Measurements from ENCODE around the gene DRC7.
"Not testable (repeated sequence)": the region's sequence is repeated elsewhere in the genome, so short reads cannot be mapped to it uniquely, and the experiment has no call there.

The DRC7 gene

DNA sequence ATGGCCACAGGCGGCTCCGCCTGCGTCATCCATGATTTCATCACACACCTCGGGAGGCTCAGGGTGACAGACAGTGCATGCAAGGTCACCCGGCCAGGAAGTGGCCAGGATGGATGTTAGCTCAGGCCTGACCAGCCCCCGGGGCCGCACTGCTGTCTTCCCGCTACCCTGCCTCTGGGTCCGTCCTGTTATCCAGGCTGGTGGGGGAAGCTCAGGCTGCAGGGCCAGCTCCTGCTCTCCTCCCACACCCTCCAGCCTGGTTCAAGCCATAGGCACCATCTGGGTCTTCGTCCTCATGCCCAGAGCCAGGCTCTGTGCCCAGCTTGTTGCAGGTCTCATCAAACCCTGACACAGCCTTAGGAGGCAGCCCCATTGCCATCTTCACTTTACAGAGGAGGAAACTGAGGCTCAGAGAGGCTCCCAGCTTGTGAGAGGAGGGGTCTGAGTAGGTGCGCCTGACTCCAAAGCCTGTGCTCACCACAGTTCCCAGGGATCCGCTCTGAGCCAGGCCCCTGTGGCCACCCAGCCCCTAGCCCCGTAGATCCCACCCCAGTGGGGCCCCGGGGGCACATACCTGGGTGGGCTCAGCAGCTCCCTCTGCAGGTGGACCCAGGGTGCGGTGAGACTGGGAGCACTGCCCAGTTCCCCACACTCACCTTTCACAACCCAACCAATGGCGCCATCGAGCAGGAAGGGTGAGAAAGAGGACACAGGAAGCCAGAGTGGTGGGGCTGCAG lies 26.9 kb upstream of the DRC7 start:
- Mint-ChIP-seq H3K4me1 (peaks cover 14% of the 10 kb centered on the region), H3K27ac (peak overlapping the region; percentile 58), H3K36me3 (peaks cover 30% of the 10 kb centered on the region), H3K9me3 (no peaks in the 10 kb centered on the region), H3K4me3 (no peak overlapping the region)
- ATAC-seq (peak; percentile 47), DNase-seq (ENCODE audit: low spot score in 2 of 2) (no peak)

DNA sequence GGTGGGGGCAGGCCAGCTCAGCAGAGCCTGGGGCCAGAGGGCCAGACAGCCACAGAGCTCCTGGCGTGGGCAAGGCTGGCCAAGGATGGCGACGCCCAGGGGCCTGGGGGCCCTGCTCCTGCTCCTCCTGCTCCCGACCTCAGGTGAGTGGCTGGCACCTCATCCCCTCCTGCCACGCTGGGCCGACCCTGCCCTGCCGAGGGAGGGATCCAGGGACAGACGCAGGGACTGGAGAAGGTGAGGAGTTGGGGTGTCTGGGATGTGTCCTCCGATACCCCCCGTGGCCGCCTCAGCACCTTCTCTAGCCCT lies 26.4 kb upstream of the DRC7 start, which contains the start of gene ADGRG3:
Gene ADGRG3, plus strand, starts transcription at position 44 of the 309 bp plus-strand sequence. Its CDS starts 42 bp downstream, at position 86.
- no peaks in the 10 kb centered on the region for H3K9me3 Mint-ChIP-seq
- H3K4me1 Mint-ChIP-seq = peaks cover 14% of the 10 kb centered on the region
- H3K36me3 Mint-ChIP-seq = peaks cover 25% of the 10 kb centered on the region
- H3K27ac Mint-ChIP-seq = peak within 1 kb of the TSS; percentile 66
- H3K4me3 Mint-ChIP-seq = no peak within 1 kb of the TSS
- ATAC-seq (peak; percentile 4), DNase-seq (ENCODE audit: low spot score in 2 of 2) (no peak)

DNA sequence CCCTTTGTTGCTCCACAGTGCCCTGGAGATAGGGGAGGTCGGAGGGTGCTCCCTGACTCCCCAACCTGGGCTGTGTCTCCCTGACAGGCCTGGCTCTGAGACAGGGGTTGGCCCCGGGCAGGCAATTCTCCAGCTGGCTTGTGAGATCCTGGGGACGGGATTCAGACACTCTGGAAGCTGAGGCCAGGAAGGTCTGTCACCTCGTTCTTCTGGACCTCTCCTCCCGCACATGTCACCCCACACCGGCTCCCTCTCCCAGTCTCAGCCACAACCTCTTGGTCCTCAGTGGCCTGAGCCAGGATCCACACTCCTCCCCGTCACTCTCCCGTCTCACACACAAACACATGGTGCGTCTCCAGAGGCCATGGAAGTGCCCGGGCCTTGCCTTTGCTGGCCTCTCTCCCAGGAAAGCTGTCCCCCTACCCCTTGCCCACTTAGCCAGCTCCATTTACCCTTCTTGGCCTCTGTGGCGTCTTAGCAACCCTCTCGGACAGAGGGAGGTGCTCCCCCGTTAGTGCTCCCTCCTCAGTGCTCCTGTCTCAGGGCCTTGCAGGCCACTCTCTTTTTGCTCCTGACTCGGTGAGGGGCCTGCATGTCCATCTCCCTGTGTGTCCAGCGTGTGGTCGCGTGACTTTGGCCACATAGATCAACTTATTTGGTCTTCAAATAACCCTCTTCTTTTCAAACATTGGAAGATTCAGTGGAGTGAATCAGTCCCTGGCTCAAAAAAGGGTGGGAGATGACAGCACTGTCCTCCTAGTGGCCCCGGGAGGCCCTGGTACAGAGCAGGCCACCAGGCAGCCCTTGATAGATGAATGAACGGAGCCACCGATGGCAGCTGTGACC lies 25.8 kb upstream of the DRC7 start:
- Mint-ChIP-seq H3K36me3 (peaks cover 18% of the 10 kb centered on the region), H3K9me3 (no peaks in the 10 kb centered on the region), H3K4me1 (peaks cover 14% of the 10 kb centered on the region), H3K27ac (peak overlapping the region; percentile 66), H3K4me3 (no peak overlapping the region)
- DNase-seq (ENCODE audit: low spot score in 2 of 2) = no peak
- ATAC-seq = no peak

DNA sequence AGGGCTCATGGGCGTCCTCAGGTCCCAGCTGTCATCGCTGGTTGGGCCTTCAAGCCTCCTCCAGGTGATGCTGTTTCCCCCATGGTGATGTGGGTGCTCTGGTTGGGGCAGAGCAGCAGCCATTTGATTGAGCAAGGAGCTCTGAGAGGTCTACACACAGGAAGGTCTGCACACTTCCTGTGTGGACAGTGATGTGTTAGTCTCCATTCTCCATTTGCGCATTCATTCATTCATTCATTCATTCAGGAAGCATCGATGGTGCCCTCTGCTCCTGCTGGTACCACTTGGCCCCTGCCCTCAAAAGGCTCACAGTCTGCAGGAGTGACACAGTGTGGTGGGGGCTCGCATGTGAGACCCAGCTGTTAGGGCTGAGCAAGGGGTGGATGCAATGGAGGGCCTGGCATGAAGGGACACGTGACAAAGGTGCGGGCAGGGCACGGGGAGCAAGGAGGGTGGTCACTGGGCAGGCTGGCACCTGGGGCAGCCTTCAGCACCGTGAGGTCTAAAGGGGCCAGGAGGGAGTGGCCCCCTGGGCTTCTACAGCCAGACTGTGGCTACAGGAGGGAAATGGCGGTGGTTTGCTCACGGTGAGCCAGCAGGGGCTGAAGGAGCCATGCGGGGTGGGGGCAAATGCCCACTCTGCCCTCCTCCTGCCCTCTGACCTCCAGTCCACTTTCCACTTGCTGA lies 25.0 kb upstream of the DRC7 start:
- Mint-ChIP-seq H3K36me3 (peaks cover 11% of the 10 kb centered on the region), H3K9me3 (no peaks in the 10 kb centered on the region), H3K4me1 (peaks cover 14% of the 10 kb centered on the region), H3K4me3 (no peak overlapping the region), H3K27ac (peak overlapping the region; percentile 66)
- DNase-seq (ENCODE audit: low spot score in 2 of 2) (no peak), ATAC-seq (peak; percentile 5)

DNA sequence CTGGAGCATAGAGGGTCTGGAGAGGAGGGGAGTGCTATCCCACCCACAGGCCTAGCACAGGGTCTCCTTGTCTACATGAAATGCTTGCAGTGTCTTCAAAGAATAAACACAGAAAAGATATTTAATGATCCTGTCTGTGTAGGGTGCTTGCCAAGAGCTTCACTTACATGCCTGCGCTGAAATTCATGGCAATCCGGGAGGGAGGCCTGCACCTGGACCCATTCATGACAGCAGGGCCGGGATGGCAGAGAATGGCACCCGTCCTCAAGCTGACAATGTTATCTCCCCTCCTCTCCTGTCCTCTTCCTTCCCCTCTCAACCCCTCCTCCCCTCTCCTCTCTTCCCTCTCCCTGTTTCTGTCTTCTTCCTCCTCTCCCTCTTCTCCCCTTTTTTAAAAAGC lies 24.4 kb upstream of the DRC7 start:
- H3K36me3 Mint-ChIP-seq = peaks cover 6% of the 10 kb centered on the region
- no peaks in the 10 kb centered on the region for H3K9me3 Mint-ChIP-seq
- H3K27ac Mint-ChIP-seq = peak overlapping the region; percentile 66
- ATAC-seq = no peak
- H3K4me3 Mint-ChIP-seq = no peak overlapping the region
- H3K4me1 Mint-ChIP-seq = peaks cover 14% of the 10 kb centered on the region
- no peak for DNase-seq (ENCODE audit: low spot score in 2 of 2)

DNA sequence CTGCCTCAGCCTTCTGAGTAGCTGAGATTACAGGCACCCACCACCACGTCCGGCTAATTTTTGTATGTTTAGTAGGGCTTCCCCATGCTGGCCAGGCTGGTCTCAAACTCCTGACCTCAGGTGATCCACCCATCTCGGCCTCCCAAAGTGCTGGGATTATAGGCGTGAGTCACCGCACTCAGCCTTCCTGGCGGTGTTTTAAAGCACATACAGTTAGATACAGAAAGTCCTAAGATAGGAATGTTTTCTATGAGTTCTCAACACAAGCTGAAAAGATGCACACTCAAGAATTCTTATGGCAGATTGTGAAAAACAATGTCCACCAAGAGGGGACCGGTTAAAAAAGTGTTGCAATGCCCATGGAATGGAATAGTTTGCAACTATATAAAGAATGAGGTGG lies 23.2 kb upstream of the DRC7 start:
- H3K27ac Mint-ChIP-seq; DNase-seq (ENCODE audit: low spot score in 2 of 2); H3K4me3 Mint-ChIP-seq; H3K9me3 Mint-ChIP-seq; H3K36me3 Mint-ChIP-seq; ATAC-seq: not testable (repeated sequence)
- H3K4me1 Mint-ChIP-seq = peaks cover 14% of the 10 kb centered on the region

DNA sequence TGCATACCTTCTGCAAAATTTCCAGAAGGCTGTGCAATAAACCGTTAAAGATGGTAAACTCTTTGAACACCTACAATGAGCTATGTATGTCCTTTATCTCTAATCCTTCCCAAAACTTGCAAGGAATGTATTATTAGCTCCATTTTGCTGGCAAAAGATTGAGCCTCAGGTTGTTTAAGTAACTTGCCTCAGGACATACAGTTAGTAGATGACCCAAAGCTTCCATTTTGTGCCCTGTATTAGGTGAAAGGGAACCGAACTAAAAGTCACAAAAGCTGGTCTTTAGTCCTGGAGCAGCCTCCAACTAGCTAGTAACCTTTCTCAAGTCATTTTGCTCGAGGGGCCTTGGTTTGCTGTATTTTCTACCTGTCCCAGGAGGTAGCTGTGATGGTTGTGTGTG lies 22.2 kb upstream of the DRC7 start:
- DNase-seq (ENCODE audit: low spot score in 2 of 2) (no peak), ATAC-seq (no peak)
- H3K4me3 Mint-ChIP-seq = no peak overlapping the region
- no peak overlapping the region for H3K27ac Mint-ChIP-seq
- H3K9me3 Mint-ChIP-seq = no peaks in the 10 kb centered on the region
- H3K4me1 Mint-ChIP-seq = peaks cover 14% of the 10 kb centered on the region
- no peaks in the 10 kb centered on the region for H3K36me3 Mint-ChIP-seq

DNA sequence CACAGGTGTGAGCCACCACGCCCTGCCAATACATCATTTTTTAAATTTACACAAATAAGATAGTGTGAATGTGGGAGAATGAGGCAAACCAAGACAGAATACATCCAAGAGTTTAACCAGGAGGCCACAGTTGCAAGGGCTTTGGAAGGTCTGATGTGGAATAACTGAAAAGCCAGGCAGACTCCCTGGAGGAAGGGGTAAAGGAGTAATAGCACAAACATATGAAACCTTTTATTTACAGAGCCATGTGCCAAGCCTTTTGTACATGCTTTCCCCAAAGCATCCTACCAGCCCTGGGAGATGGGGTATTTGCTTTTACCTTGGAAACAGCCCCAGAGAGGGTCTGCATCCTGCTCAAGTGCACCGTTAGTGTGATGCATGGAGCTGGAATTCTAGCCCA lies 21.8 kb upstream of the DRC7 start:
- peaks cover 14% of the 10 kb centered on the region for H3K4me1 Mint-ChIP-seq
- ATAC-seq (no peak), DNase-seq (ENCODE audit: low spot score in 2 of 2) (no peak)
- H3K4me3 Mint-ChIP-seq = no peak overlapping the region
- no peak overlapping the region for H3K27ac Mint-ChIP-seq
- no peaks in the 10 kb centered on the region for H3K36me3 Mint-ChIP-seq
- no peaks in the 10 kb centered on the region for H3K9me3 Mint-ChIP-seq

DNA sequence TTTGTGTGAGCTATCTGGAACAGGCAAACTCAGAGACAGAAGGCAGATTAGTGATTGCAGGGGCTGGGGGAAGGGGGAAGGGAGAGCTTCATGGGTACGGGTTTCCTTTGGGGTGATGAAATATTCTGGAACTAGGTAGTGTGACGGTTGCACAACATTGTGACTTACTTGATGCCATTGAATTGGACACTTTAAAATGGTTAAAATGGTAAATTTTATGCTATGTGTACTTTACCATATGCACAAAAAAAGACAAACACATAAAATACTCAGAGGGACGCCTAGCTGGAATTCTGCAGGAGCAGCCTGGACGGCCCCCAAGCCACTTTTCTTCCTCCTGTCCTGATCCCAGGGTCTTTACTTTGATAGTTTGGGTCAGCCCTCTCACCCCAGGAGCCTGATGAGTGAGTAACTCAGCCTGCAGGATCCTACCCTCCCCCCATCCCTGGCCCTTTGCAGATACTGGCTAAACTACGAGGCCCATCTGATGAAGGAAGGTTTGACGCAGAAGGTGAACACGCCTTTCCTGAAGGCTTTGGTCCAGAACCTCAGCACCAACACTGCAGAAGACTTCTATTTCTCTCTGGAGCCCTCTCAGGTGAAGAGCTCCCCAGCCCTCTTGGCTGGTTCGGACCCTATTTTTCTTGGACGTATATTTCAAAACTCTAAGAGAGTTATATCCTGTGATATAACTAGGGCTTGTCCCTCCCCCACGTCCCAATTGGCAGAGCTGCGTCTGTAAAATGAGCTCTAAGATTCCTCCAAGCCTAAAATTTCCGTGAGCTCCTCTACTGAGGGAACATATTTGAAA lies 18.7 kb upstream of the DRC7 start:
- no peaks in the 10 kb centered on the region for H3K36me3 Mint-ChIP-seq
- no peaks in the 10 kb centered on the region for H3K9me3 Mint-ChIP-seq
- H3K27ac Mint-ChIP-seq = no peak overlapping the region
- DNase-seq (ENCODE audit: low spot score in 2 of 2) = no peak
- H3K4me3 Mint-ChIP-seq = no peak overlapping the region
- H3K4me1 Mint-ChIP-seq = peaks cover 6% of the 10 kb centered on the region
- ATAC-seq = no peak

DNA sequence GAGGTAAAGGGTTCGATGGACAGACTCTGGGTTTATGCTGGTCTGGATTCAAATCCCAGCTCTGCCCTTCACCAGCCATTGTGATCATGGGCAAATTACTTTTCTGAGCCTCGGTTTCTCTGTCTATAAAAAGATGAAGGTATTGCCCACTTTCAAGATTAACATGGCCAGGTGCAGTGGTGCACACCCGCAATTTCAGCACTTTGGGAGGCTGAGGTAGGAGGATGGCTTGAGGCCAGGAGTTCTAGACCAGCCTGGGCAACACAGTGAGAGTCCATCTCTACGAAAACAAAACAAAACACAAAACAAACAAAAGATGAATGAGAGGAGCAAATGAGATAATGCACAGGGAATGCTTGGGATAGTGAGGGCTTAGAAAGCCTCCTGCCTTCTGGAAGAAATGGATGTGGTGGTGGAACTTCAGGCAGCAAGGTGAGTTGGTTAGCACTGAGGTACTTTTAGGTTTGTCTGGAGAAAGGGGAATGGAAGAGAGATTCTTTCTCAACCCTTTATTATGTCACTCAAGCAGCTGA lies 18.0 kb upstream of the DRC7 start:
- no peak for DNase-seq (ENCODE audit: low spot score in 2 of 2)
- Mint-ChIP-seq H3K27ac (no peak overlapping the region), H3K36me3 (no peaks in the 10 kb centered on the region), H3K4me3 (no peak overlapping the region), H3K9me3 (no peaks in the 10 kb centered on the region), H3K4me1 (peaks cover 6% of the 10 kb centered on the region)
- no peak for ATAC-seq

DNA sequence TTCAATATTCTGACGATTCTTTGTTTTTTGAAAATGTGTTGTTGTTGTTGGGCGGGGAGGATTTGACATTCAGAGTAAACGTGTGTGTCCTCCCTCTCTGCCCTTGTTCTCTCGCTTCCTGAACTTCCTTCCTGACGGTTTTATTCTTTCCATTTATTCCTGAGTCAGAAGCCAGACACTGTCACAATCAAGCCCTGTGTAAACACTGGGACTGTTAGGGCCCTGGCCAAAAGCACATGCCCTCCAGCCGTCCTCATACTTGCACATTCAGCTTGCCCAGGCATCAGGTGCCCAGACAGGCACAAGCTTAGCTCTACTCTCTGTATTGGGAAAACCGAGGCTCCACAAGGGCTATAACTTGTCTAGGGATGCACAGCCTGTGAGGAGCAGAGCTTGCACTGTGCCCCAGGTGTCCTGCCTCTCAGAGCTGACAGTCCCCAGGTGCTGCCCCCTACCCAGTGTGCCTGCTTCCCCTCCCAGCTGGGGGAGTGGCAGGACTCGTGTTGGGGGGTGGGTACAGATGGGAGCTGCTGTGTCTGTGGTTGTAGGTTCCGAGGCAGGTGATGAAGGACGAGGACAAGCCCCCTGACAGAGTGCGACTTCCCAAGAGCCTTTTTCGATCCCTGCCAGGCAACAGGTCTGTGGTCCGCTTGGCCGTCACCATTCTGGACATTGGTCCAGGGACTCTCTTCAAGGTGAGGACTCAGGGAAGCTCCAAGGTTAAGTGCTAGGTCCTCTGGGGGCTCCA lies 16.8 kb upstream of the DRC7 start:
- no peak overlapping the region for H3K27ac Mint-ChIP-seq
- H3K4me1 Mint-ChIP-seq = peaks cover 6% of the 10 kb centered on the region
- DNase-seq (ENCODE audit: low spot score in 2 of 2) (no peak), ATAC-seq (no peak)
- H3K9me3 Mint-ChIP-seq = no peaks in the 10 kb centered on the region
- H3K36me3 Mint-ChIP-seq = no peaks in the 10 kb centered on the region
- no peak overlapping the region for H3K4me3 Mint-ChIP-seq

DNA sequence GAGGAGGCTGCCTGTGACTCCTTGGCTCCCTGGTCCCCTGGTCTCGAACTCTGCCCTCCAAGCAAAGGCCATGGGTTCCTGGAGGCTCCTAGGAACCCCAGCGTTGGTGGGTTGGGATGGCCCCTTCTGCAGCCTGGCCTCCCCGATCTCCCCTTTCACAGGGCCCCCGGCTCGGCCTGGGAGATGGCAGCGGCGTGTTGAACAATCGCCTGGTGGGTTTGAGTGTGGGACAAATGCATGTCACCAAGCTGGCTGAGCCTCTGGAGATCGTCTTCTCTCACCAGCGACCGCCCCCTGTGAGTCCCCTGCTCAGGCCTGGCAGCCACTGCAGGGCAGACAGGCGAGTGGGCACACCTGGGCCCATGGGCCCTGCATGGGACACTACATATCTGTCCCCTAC lies 15.6 kb upstream of the DRC7 start:
- Mint-ChIP-seq H3K9me3 (no peaks in the 10 kb centered on the region), H3K27ac (no peak overlapping the region), H3K4me3 (no peak overlapping the region), H3K4me1 (peaks cover 6% of the 10 kb centered on the region), H3K36me3 (no peaks in the 10 kb centered on the region)
- DNase-seq (ENCODE audit: low spot score in 2 of 2) (no peak), ATAC-seq (no peak)

DNA sequence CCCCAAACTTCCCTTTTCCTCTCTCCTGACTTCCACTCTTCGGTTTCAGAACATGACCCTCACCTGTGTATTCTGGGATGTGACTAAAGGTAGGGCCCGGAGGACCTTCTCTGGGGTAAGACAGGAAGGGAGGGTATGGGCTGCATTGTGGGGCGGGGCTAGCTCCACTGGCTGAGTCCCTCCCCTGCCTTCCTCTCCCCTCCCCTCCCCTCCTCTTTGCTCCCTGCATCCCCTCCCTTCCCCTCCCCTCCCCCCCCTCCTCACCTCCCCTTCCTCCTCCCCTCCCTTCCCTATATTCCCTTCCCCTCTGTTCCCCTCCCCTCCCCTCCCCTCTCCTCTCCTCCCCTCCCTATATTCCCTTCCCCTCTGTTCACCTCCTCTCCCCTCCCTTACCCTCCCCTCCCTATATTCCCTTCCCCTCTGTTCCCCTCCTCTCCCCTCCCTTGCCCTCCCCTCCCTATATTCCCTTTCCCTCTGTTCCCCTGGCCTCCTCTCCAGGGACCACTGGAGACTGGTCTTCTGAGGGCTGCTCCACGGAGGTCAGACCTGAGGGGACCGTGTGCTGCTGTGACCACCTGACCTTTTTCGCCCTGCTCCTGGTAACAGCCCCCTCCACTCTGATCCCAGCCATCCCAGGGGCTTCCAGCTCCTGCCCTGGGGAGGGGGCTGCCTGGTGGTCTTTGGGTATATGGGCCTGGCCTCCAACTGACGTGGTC lies 14.7 kb upstream of the DRC7 start:
- Mint-ChIP-seq H3K4me3 (no peak overlapping the region), H3K9me3 (no peaks in the 10 kb centered on the region), H3K36me3 (no peaks in the 10 kb centered on the region), H3K27ac (peak overlapping the region; percentile 74), H3K4me1 (peaks cover 6% of the 10 kb centered on the region)
- ATAC-seq = no peak
- no peak for DNase-seq (ENCODE audit: low spot score in 2 of 2)
